NCI-H2081 treated with DMSO at 0.1 percent for 48 hours (cell line): Measurements from ENCODE around the gene SULT1C2.
"Not testable (repeated sequence)": the region's sequence is repeated elsewhere in the genome, so short reads cannot be mapped to it uniquely, and the experiment has no call there.

Experiments used
- DNase-seq: peaks from one replicate; lab custom pipeline; 2025; lab: John Stamatoyannopoulos, UW

The SULT1C2 gene

GRCh38 chr2:108288534-108289106 is at the start of gene SULT1C2:
TSS of gene SULT1C2 (plus strand) at chr2:108288895. CDS start at chr2:108293668, 4,773 bp downstream.
- DNase-seq, result no peak

- DNase-seq, result no peak
Observed at GRCh38 chr2:108239786-108240185, 48.9 kb upstream of the SULT1C2 start, which contains the start of gene SULT1C3. TSS of gene SULT1C3 (plus strand) at chr2:108239968. CDS start at chr2:108247195, 7,227 bp downstream.

DNA sequence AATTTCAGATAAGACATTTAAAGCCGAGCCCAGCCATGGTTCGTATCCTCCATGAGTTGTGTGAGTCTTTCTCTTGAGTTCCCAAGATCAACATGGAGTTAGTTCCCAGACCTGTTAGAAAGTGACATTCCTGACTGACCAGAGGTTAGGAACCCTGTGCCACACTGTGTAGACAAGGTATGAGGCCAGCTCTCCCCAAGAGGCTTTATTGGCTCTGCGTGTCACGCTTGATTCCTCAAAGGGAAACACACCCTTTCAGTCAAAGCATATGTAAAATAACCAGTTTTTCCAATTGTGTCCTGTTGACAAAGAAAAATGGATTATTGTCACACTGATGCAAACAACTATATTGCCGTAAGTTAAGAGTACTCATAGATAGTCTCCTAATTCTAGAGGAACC is 47.7 kb upstream of the SULT1C2 start:
- no peak for DNase-seq

- no peak for DNase-seq
Observed at GRCh38 chr2:108243566-108243965, 45.1 kb upstream of the SULT1C2 start.

DNA sequence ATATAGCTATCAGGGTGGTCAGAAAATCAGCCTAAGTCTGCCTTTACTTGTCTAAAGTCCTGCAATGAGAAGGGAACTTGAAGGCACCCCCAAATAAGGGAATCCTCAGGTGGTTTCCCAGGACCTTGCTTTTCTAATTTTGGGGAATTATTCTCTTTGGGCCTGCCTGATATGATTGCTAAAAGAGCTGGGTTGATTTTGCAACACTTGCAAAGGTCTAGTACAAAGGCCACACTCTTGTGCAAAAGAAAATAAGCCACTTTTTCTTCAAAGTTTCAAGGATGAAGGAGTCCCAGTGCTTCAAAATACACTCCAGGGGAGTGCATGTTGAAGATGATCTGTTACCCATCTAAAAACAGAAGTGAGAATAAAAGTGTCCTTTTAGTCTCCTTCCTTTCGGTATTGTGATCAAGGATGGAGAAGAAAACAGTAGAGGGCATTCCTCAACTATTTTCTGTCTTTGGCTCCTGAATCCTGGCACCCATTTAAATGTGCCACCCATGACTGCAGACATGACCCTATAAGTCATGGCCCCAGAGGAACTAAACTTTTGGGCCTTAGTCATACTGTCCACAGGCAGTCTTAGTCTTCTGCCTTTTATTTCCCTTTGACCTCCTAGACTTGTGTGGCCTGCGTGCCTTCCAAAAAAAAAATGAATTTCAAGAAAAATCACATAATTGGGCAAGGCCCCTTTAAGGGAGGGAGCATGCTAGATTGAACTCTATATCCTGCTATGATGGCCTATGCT is 43.9 kb upstream of the SULT1C2 start:
- DNase-seq, result no peak

DNA sequence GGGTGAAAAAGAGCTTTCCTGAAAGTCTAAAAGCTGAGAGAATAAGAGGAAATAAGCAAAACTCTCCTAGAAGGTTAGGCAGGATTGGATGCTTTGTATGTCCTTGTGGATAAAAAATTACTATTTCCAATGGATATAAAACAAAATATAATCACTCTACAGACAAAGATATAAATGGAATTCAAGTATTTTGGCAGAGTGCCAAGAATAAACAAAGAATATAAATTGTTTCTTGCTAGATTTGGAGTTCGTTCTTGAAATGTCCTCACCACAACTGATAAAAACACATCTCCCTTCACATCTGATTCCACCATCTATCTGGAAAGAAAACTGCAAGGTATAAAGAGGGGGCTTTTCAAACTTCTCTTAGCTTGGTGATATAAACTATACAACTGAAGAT is 35.6 kb upstream of the SULT1C2 start:
- DNase-seq, result no peak

- no peak for DNase-seq
Observed at GRCh38 chr2:108257757-108258331, 30.9 kb upstream of the SULT1C2 start.

GRCh38 chr2:108260773-108261172 is 27.9 kb upstream of the SULT1C2 start:
- no peak for DNase-seq

GRCh38 chr2:108262036-108262435 is 26.7 kb upstream of the SULT1C2 start:
- DNase-seq, result no peak

GRCh38 chr2:108263401-108263800 is 25.3 kb upstream of the SULT1C2 start:
- DNase-seq, result no peak

DNA sequence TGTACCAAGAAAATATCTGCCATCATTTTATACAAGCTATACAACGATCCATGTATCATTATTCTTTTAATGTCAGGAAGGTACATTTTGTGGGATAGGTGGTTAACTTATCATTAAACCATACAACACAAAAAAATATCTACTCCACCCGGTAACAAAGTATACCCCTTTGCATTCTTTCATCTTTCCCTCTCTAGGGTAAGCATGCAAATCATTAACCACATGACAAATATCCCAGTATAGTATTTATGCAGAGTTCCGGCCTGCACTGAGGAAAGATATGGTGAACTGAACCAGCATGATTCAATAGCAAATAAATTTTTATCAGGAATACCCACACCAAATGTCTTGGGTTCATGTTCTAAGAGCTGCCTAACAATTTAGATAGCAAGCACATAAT is 22.5 kb upstream of the SULT1C2 start:
- DNase-seq, result no peak

DNA sequence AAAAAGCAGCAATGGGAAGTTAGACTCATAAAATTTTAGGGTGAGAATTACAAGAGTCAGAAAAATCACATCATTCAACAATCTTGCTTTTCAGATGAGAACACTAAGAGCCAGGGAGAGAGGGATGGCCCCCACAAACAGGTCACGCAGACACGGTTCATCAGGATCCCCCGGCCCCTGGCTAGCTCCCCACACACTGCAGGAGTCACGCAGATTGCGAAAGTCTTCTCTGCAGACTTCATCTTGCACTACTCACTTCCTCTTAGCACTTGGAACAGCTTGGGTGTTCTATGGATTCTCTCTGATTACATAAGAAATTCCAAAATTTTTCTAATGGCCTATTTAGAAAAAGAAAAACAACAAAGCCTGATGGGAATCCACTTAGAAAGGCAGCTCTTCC is 21.6 kb upstream of the SULT1C2 start:
- DNase-seq, result no peak

GRCh38 chr2:108268001-108268400 is 20.7 kb upstream of the SULT1C2 start:
- no peak for DNase-seq

DNA sequence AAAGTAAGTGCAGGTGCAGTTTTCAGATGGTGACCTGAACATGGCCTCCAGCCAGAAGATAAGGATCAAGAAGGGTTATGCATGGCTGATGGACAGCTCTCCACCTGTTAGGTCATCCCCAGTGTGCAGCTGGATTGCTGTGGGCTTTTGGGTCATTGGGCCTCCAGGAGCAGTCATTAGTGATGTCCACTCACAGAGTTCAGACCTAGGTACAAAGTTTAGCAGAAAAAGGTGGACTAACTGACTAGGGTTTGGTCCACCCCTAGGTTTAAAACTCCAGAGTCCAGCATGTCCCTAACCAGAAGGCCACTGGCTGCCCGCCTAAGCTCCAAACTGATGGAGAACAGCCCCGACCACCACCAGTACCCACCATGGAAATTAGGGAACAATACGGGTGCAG is 18.3 kb upstream of the SULT1C2 start:
- DNase-seq, result no peak

GRCh38 chr2:108270768-108271506 is 17.8 kb upstream of the SULT1C2 start:
- DNase-seq, result no peak

DNA sequence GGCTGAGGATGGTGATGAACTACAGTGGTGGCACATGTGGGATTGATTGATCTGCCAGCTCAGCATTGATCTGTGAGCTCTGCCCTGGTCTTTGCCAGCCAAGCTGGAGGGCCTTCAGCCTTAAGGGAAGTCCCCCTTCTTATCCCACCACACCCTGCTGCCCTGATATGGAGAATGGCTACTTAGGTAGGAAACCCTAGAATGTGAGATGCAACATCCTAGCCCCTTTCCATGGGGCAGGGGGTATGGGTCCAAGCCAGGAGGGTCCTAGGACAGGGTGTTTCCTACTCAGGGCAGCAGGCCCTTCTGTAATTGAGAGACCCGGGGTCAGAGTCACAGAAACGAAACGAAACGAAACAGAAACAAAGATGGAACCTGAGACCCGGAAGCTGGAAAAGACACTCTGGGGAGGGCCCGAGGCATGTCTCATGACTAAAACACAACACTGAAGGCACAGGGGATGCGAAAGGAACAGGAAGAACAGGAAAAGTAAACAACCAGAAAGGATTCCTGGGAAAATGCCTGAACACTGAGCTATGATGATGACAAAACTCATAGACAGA is 16.9 kb upstream of the SULT1C2 start:
- DNase-seq, result no peak

GRCh38 chr2:108278631-108279030 is 10.1 kb upstream of the SULT1C2 start:
- no peak for DNase-seq

GRCh38 chr2:108279468-108279867 is 9.2 kb upstream of the SULT1C2 start:
- no peak for DNase-seq

- DNase-seq, result no peak
Observed at GRCh38 chr2:108280466-108280865, 8.2 kb upstream of the SULT1C2 start.

DNA sequence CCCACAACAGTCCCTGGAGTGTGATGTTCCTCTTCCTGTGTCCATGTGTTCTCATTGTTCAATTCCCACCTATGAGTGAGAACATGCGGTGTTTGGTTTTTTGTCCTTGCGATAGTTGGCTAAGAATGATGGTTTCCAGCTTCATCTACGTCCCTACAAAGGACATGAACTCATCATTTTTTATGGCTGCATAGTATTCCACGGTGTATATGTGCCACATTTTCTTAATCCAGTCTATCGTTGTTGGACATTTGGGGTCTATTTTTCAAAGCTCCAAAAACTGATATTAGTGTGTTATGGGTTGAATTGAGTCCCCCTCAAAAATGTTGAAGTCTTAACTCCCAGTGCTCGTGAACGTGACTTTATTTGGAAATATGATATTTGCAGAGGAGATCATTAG is 4.1 kb upstream of the SULT1C2 start:
- DNase-seq, result not testable (repeated sequence)

- no peak for DNase-seq
Observed at GRCh38 chr2:108285616-108286015, 3.1 kb upstream of the SULT1C2 start.

- no peak for DNase-seq
Observed at GRCh38 chr2:108287169-108287568, 1.5 kb upstream of the SULT1C2 start.
